ENCODE results near the gene PSMB9.

DNA sequence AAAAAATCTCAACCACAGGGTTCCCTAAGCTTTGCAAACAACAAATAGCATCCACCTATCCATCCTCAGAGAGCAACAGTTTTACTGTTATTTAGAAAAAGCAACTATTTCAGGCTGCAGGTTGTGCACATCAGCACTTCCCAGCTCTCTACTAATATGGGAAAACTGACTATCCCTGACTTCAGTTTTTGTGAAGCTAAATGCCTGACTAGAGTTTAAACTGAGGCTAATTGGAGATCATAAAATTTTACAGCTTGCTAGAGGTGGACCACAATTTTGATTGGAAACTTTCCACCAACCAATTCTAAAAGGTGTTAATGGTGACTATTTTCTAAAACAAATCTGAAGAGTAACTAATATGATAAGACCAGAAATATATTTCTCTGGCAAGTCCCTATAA lies 50.0 kb downstream of the PSMB9 start:
- TF ChIP-seq, protein P1, sequence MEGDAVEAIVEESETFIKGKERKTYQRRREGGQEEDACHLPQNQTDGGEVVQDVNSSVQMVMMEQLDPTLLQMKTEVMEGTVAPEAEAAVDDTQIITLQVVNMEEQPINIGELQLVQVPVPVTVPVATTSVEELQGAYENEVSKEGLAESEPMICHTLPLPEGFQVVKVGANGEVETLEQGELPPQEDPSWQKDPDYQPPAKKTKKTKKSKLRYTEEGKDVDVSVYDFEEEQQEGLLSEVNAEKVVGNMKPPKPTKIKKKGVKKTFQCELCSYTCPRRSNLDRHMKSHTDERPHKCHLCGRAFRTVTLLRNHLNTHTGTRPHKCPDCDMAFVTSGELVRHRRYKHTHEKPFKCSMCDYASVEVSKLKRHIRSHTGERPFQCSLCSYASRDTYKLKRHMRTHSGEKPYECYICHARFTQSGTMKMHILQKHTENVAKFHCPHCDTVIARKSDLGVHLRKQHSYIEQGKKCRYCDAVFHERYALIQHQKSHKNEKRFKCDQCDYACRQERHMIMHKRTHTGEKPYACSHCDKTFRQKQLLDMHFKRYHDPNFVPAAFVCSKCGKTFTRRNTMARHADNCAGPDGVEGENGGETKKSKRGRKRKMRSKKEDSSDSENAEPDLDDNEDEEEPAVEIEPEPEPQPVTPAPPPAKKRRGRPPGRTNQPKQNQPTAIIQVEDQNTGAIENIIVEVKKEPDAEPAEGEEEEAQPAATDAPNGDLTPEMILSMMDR (conservative IDR thresholded peaks at IDR 0.05 in 1 of 2, IDR thresholded peaks at IDR 0.05 in 1 of 2; ENCODE audit: low read depth in 1 of 2, low read length in 2 of 2) = no peak
- no peak for TF ChIP-seq EZH2 (IDR thresholded peaks at IDR 0.05; ENCODE audit: low read length, missing control alignments)

All from fibroblast of lung (primary cell).